Thoracic aorta (tissue), 2 donors: ENCODE measurements around the gene GNA12. TPM values are rescaled to one million over a fixed set of nuclear protein-coding genes. Genes with fewer than 3 reads are reported as not detected.
A peak's percentile ranks its signal among the peaks of the same experiment; 100 is the strongest.
"Not testable (repeated sequence)": the region's sequence is repeated elsewhere in the genome, so short reads cannot be mapped to it uniquely, and the experiment has no call there.

Source experiments
- ATAC-seq: fragments of 150-250 bp; one replicate; pipeline ENCODE4 v1.8.0; 2017; ENCODE audit warnings: low read depth; ENCODE audit not compliant: insufficient number of reproducible peaks, low FRiP score
- DNase-seq: peaks from one replicate; pipeline ENCODE4 v3.0.0-alpha.2; 2020; ENCODE audit warnings: low spot score
- H3K27ac ChIP-seq, 2 donors: fragments of 200-600 bp; sonication (generic); 1 replicate in 1 of 2; 2 replicates in 1 of 2; pipeline ENCODE4 v1.5.1; 2016; ENCODE audit warnings: mild to moderate bottlenecking in 2 of 2, moderate library complexity in 2 of 2
- H3K27me3 ChIP-seq: fragments of 200-600 bp; sonication (generic); replicated peaks from 2 replicates; pipeline ENCODE4 v1.6.0; 2016; ENCODE audit warnings: mild to moderate bottlenecking; ENCODE audit not compliant: insufficient read depth
- H3K36me3 ChIP-seq: fragments of 200-600 bp; sonication (generic); one replicate; pipeline ENCODE4 v1.5.1; 2016
- H3K4me1 ChIP-seq, 2 donors: fragments of 200-600 bp; sonication (generic); 1 replicate in 1 of 2; 2 replicates in 1 of 2; pipeline versions ENCODE4 v1.5.1 to v1.6.0; 2016; ENCODE audit warnings: low read depth in 2 of 2, mild to moderate bottlenecking in 1 of 2; ENCODE audit not compliant: control insufficient read depth in 1 of 2
- H3K4me3 ChIP-seq: fragments of 200-600 bp; sonication (generic); 2 replicates; pipeline ENCODE4 v1.5.1; 2016; ENCODE audit warnings: mild to moderate bottlenecking
- H3K9me3 ChIP-seq: fragments of 200-600 bp; sonication (generic); 2 replicates; pipeline ENCODE4 v1.5.1; 2016
- CTCF ChIP-seq: fragments of 200-600 bp; sonication (generic); IDR thresholded peaks from one replicate; pipeline ENCODE4 v1.5.1; 2019; ENCODE audit warnings: antibody characterized with exemption
- total RNA-seq, 2 donors: library from RNA; depleted of rRNA; stranded (reverse); fragments of >200 nt; gene quantifications; one replicate each; pipeline versions ENCODE4 v1.1.0 to v1.2.3, GENCODE V29; 2016

The GNA12 gene
- total RNA-seq, 2 donors from 2014 or later, result 27.6 to 48.8 TPM

DNA sequence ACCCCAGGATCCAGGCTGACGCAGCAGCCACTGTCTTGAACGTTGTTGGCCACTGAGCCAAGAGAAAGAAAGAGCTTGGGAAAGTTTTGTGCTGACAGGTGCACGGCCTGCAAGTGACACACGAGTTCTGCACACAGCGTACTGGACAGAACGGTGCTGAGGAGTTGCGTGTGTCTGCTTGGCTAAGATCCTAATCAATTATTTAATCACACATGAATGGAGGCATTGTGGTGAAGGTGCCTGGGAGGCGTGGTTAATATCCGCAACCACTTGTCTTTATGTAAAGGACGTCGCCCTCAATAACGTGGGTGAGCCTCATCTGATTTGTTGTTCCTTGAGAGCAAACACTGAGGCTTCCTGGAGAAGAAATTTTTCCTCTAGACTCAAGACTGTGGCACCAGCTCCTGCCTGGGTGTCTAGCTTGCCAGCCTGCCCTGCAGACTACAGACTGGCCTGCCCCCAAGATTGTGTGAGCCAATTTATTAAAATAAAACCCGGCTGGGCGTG is 16.6 kb upstream of the GNA12 start:
- DNase-seq (no peak), ATAC-seq (no peak)
- no peaks in the 10 kb centered on the region for H3K9me3 ChIP-seq
- H3K4me3 ChIP-seq, result no peak overlapping the region
- H3K27me3 ChIP-seq, result no peaks in the 10 kb centered on the region
- no peak overlapping the region for H3K27ac ChIP-seq
- H3K36me3 ChIP-seq, result no peaks in the 10 kb centered on the region
- peaks cover 18 to 28% of the 10 kb centered on the region in 2 donors for H3K4me1 ChIP-seq
- no peak for TF ChIP-seq CTCF

- DNase-seq, result no peak
- ATAC-seq, result no peak
- H3K4me1 ChIP-seq, result peaks cover 18 to 24% of the 10 kb centered on the region in 2 donors
- H3K36me3 ChIP-seq, result no peaks in the 10 kb centered on the region
- no peak overlapping the region for H3K4me3 ChIP-seq
- TF ChIP-seq CTCF, result no peak
- no peaks in the 10 kb centered on the region for H3K27me3 ChIP-seq
- H3K27ac ChIP-seq, result no peak overlapping the region
- no peaks in the 10 kb centered on the region for H3K9me3 ChIP-seq
Observed at GRCh38 chr7:2859952-2860351, 15.8 kb upstream of the GNA12 start.

- H3K4me1 ChIP-seq, result peaks cover 9 to 11% of the 10 kb centered on the region in 2 donors
- TF ChIP-seq CTCF, result no peak
- H3K4me3 ChIP-seq, result no peak overlapping the region
- H3K27me3 ChIP-seq, result no peaks in the 10 kb centered on the region
- H3K36me3 ChIP-seq, result no peaks in the 10 kb centered on the region
- no peak for DNase-seq
- no peak overlapping the region for H3K27ac ChIP-seq
- H3K9me3 ChIP-seq, result no peaks in the 10 kb centered on the region
- no peak for ATAC-seq
Observed at GRCh38 chr7:2858621-2859020, 14.5 kb upstream of the GNA12 start.

GRCh38 chr7:2856388-2857169 is 12.5 kb upstream of the GNA12 start:
- Histone ChIP-seq H3K4me3 (no peak overlapping the region), H3K4me1 (peaks cover 4 to 9% of the 10 kb centered on the region in 2 donors), H3K27me3 (no peaks in the 10 kb centered on the region), H3K9me3 (no peaks in the 10 kb centered on the region), H3K27ac (no peak overlapping the region), H3K36me3 (no peaks in the 10 kb centered on the region)
- ATAC-seq (no peak), DNase-seq (no peak)
- no peak for TF ChIP-seq CTCF

GRCh38 chr7:2855386-2855785 is 11.3 kb upstream of the GNA12 start:
- no peak overlapping the region for H3K4me3 ChIP-seq

GRCh38 chr7:2853552-2853951 is 9.4 kb upstream of the GNA12 start:
- H3K4me3 ChIP-seq, H3K36me3 ChIP-seq, DNase-seq, H3K27me3 ChIP-seq, H3K9me3 ChIP-seq, H3K4me1 ChIP-seq, ATAC-seq: not testable (repeated sequence)
- peak overlapping the region in 1 of 2 donors; percentile 28 for H3K27ac ChIP-seq

More at GRCh38 chr7:2855386-2855785, 11.3 kb upstream of the GNA12 start:
- Histone ChIP-seq H3K27ac (no peak overlapping the region), H3K9me3 (no peaks in the 10 kb centered on the region), H3K4me1 (peaks cover 4 to 9% of the 10 kb centered on the region in 2 donors), H3K36me3 (no peaks in the 10 kb centered on the region), H3K27me3 (no peaks in the 10 kb centered on the region)
- TF ChIP-seq CTCF, result no peak
- no peak for DNase-seq
- ATAC-seq, result no peak
